ENCODE measurements around the gene GNAT1. TPM values are rescaled to one million over a fixed set of nuclear protein-coding genes. Genes with fewer than 3 reads are reported as not detected.
"Not testable (repeated sequence)": the region's sequence is repeated elsewhere in the genome, so short reads cannot be mapped to it uniquely, and the experiment has no call there.

The GNAT1 gene
- total and polyA plus RNA-seq, 4 donors = 0.29 to 0.72 TPM; not detected in 2

DNA sequence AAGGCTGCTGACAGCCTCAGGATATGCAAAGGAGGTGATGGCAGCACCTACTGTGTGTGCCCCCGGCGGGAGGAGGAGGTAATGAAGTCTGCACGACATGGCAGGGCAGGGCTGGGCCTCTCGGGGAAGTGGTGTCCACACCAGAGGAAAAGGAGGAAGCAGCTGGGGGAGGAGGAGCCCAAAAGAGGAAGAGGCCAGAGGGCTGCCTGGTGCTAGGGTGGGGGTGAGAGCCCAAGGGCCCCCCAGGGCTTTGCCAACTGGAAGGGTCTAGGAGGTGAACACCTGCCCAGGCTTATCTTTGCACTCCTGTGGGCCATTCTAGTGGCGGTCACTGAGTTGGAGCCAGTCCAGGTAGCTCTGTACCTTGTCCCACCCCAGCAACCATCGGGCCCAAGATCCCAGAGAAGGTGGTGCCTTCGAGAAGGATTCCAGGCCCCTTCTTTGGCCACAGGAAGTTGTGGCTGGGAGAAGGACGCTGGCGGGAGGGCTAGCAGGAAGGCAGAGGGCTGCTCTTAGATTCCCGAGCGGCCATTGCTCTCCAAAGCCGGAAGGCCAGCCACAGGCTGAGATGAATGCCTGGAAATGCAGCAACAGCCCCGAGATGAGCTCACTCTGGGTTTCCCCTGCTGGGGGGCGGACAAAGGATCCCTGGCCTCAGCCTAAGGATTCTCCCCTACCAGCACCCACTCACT, 51.6 kb downstream of the GNAT1 start:
- no peak for DNase-seq (ENCODE audit: low read depth in 4 of 6, low spot score in 6 of 6)
- Histone ChIP-seq H3K27me3 (ENCODE audit: control insufficient read depth, insufficient read depth, low read length) (no peaks in the 10 kb centered on the region), H3K4me3 (ENCODE audit: low read depth, low read length) (no peak overlapping the region), H3K4me1 (ENCODE audit: control insufficient read depth, insufficient read depth, low read length) (peaks cover 90% of the 10 kb centered on the region), H3K36me3 (ENCODE audit: control insufficient read depth, insufficient read depth, low read length) (peaks cover 64% of the 10 kb centered on the region), H3K27ac (ENCODE audit: low read depth, low read length) (peak overlapping the region; percentile 6), H3K9me3 (ENCODE audit: control insufficient read depth, insufficient read depth, low read length) (no peaks in the 10 kb centered on the region)
- 67% methylated on average over 10 of the region's 14 CpGs for WGBS (ENCODE audit: insufficient coverage)

DNA sequence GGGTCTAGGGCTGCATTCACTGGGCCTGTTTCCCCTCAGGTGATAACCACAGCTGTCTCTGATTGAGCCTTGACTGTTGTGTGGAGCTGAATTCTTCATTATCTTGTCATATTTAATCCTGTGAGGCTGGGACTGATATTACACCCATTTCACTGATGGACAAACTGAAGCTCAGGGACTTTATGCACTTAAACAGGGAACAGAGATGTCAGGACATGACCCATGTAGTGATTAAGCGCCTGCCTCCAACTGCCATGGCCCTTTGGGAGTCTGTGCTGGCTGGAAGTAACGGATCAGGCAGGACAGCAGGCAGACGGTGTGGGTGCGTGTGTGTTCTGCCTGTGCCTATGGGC, 52.1 kb downstream of the GNAT1 start:
- Histone ChIP-seq H3K36me3 (ENCODE audit: control insufficient read depth, insufficient read depth, low read length) (peaks cover 66% of the 10 kb centered on the region), H3K27me3 (ENCODE audit: control insufficient read depth, insufficient read depth, low read length) (no peaks in the 10 kb centered on the region), H3K4me3 (ENCODE audit: low read depth, low read length) (no peak overlapping the region), H3K27ac (ENCODE audit: low read depth, low read length) (peak overlapping the region; percentile 6), H3K4me1 (ENCODE audit: control insufficient read depth, insufficient read depth, low read length) (peaks cover 90% of the 10 kb centered on the region), H3K9me3 (ENCODE audit: control insufficient read depth, insufficient read depth, low read length) (no peaks in the 10 kb centered on the region)
- DNase-seq (ENCODE audit: low read depth in 4 of 6, low spot score in 6 of 6) = no peak
- WGBS (ENCODE audit: insufficient coverage) = 86% methylated on average over 4 of the region's 4 CpGs

DNA sequence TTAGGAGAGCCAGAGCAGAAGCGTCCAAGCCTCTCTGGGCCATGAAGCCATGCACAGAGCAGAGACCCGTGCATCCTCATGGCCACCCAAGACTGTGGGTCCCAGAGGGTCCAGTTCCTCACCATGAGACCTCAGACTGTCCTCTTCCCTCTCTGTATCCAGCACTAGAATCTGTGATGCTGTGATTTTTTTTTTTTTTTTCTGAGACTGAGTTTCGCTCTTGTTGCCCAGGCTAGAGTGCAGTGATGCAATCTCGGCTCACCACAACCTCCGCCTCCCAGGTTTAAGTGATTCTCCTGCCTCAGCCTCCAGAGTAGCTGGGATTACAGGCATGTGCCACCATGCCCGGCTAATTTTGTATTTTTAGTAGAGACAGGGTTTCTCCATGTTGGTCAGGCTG, 53.4 kb downstream of the GNAT1 start:
- 71% methylated on average over 2 of the region's 6 CpGs for WGBS (ENCODE audit: insufficient coverage)
- H3K36me3 ChIP-seq (ENCODE audit: control insufficient read depth, insufficient read depth, low read length) = peaks cover 69% of the 10 kb centered on the region
- H3K4me3 ChIP-seq (ENCODE audit: low read depth, low read length); H3K9me3 ChIP-seq (ENCODE audit: control insufficient read depth, insufficient read depth, low read length); DNase-seq (ENCODE audit: low read depth in 4 of 6, low spot score in 6 of 6); H3K27me3 ChIP-seq (ENCODE audit: control insufficient read depth, insufficient read depth, low read length): not testable (repeated sequence)
- peak overlapping the region; percentile 94 for H3K27ac ChIP-seq (ENCODE audit: low read depth, low read length)
- peaks cover 90% of the 10 kb centered on the region for H3K4me1 ChIP-seq (ENCODE audit: control insufficient read depth, insufficient read depth, low read length)

DNA sequence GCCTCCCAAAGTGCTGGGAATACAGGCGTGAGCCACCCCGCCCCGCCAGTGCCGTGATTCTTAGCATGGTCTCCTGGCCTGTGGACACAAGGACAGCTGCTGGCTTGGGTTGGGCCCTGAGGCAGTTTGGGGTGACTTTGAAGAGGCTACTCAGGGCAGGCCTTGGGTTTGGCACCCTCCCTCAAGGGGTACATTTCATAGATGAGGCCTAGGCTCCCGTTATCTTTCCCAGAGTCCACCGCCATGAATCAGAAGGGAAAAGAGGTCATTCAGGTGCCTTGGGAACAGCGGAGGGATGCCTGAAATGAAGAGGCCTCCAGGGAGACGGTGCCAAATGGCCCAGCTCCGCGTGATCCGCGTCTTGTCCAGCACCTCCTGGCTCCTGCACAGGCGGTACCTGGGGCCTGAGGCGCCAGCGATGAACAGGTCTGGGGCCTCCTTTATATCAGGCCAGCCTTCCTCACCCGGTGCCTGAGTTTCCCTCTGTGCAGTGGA, 53.9 kb downstream of the GNAT1 start:
- H3K36me3 ChIP-seq (ENCODE audit: control insufficient read depth, insufficient read depth, low read length) = peaks cover 68% of the 10 kb centered on the region
- peak overlapping the region; percentile 45 for H3K4me3 ChIP-seq (ENCODE audit: low read depth, low read length)
- no peaks in the 10 kb centered on the region for H3K9me3 ChIP-seq (ENCODE audit: control insufficient read depth, insufficient read depth, low read length)
- no peaks in the 10 kb centered on the region for H3K27me3 ChIP-seq (ENCODE audit: control insufficient read depth, insufficient read depth, low read length)
- 50% methylated on average over 16 of the region's 16 CpGs for WGBS (ENCODE audit: insufficient coverage)
- peak overlapping the region; percentile 94 for H3K27ac ChIP-seq (ENCODE audit: low read depth, low read length)
- no peak for DNase-seq (ENCODE audit: low read depth in 4 of 6, low spot score in 6 of 6)
- H3K4me1 ChIP-seq (ENCODE audit: control insufficient read depth, insufficient read depth, low read length) = peaks cover 88% of the 10 kb centered on the region

DNA sequence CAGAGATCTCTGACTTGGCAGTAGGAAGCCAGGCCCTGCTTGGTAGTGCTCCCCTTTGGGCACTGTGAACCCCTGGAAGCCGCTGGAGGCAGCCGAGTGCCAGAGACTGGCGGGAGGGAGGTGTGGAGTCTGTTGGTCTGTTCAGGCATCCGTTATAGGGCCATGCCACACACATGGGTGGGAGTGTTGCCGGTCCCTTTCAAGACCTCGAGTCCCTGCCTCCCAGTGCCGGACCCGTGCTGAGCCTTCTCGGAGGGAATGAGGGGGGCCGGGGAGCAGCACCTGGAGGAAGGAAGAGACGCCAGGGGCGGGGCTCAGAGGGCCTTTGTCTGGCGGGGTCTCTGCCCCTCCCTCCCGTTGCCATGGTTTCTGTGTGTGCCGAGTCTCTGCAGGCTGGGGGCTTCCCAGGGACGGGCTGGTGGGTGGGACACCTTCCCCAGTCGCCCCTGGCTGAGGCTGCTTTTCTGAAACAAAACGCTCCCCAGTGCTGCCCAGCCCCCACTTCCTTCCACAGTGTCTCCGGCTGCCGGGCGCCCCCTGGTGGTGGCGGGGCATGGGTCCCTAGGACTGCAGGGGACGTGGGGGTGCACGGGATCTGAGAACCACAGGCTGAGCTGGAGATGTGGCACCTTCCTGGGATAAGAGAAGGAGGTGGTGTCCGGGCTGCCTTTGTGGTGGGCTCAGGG, 54.6 kb downstream of the GNAT1 start:
- WGBS (ENCODE audit: insufficient coverage) = 1% methylated on average over 21 of the region's 25 CpGs
- peak in 3 of 6 donors; percentile 78 to 97 (median 96) for DNase-seq (ENCODE audit: low read depth in 4 of 6, low spot score in 6 of 6)
- Histone ChIP-seq H3K4me3 (ENCODE audit: low read depth, low read length) (peak overlapping the region; percentile 45), H3K9me3 (ENCODE audit: control insufficient read depth, insufficient read depth, low read length) (no peaks in the 10 kb centered on the region), H3K27ac (ENCODE audit: low read depth, low read length) (peak overlapping the region; percentile 94), H3K4me1 (ENCODE audit: control insufficient read depth, insufficient read depth, low read length) (peaks cover 86% of the 10 kb centered on the region), H3K27me3 (ENCODE audit: control insufficient read depth, insufficient read depth, low read length) (no peaks in the 10 kb centered on the region), H3K36me3 (ENCODE audit: control insufficient read depth, insufficient read depth, low read length) (peaks cover 70% of the 10 kb centered on the region)

DNA sequence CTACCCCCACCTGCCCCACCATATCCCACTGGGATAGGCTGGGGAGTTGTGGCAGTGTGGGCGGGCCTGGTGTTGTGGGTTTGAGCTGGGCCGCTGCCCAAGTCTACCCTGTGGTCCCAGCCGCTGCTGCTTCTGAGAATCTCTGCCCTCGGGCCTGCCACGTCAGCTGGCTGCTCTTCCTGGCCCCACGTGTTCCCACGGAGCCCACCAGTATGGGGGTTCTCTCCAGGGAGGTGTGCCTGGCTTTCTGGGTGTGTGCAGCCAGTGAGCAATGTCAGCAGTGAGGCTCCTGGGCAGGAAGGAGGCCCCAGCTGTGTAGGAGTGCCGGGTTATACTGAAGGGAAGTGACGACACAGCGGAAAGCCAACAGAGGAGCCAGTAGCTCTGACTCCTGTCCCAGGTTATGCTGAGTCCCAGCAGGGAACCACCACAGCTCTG, 55.1 kb downstream of the GNAT1 start:
- peaks cover 73% of the 10 kb centered on the region for H3K36me3 ChIP-seq (ENCODE audit: control insufficient read depth, insufficient read depth, low read length)
- no peaks in the 10 kb centered on the region for H3K27me3 ChIP-seq (ENCODE audit: control insufficient read depth, insufficient read depth, low read length)
- peaks cover 86% of the 10 kb centered on the region for H3K4me1 ChIP-seq (ENCODE audit: control insufficient read depth, insufficient read depth, low read length)
- DNase-seq (ENCODE audit: low read depth in 4 of 6, low spot score in 6 of 6) = peak in 2 of 6 donors; percentile 58 to 74
- peak overlapping the region; percentile 45 for H3K4me3 ChIP-seq (ENCODE audit: low read depth, low read length)
- no peaks in the 10 kb centered on the region for H3K9me3 ChIP-seq (ENCODE audit: control insufficient read depth, insufficient read depth, low read length)
- H3K27ac ChIP-seq (ENCODE audit: low read depth, low read length) = peak overlapping the region; percentile 94
- 17% methylated on average over 9 of the region's 10 CpGs for WGBS (ENCODE audit: insufficient coverage)

Small RNA genes lying within 50 kb of the gene (small RNA-seq; reads per million reads assigned to genes)
- not detected for gene MIR566 (ENCODE audit: low replicate concordance)
- gene MIR5787 (ENCODE audit: low replicate concordance) = not detected

Other genes with a start within 250 kb of the GNAT1 start
- gene RBM5, start 102.7 kb upstream of the GNAT1 start, total RNA-seq = 100 to 1,000 TPM; 223 to 291 TPM
- gene RBM5, start 102.7 kb upstream of the GNAT1 start, polyA plus RNA-seq (ENCODE audit: insufficient read length in 2 of 2) = 100 to 1,000 TPM; 240 to 366 TPM
- gene SEMA3F, start 36.3 kb upstream of the GNAT1 start, total RNA-seq = 10 to 100 TPM in 1 of 2 donors, 1 to 10 TPM in 1; 9.1 to 17.1 TPM
- gene SEMA3F, start 36.3 kb upstream of the GNAT1 start, polyA plus RNA-seq (ENCODE audit: insufficient read length in 2 of 2) = 10 to 100 TPM; 11.3 to 21.8 TPM
- gene SLC38A3, start 13.7 kb downstream of the GNAT1 start, total RNA-seq = 10 to 100 TPM; 10.5 to 51.0 TPM
- gene SLC38A3, start 13.7 kb downstream of the GNAT1 start, polyA plus RNA-seq (ENCODE audit: insufficient read length in 2 of 2) = 10 to 100 TPM; 59.6 to 71.5 TPM
- 100 to 1,000 TPM; 123 to 236 TPM for gene GNAI2, start 44.6 kb downstream of the GNAT1 start, total RNA-seq
- gene GNAI2, start 44.6 kb downstream of the GNAT1 start, polyA plus RNA-seq (ENCODE audit: insufficient read length in 2 of 2) = 100 to 1,000 TPM; 293 to 308 TPM
- gene SEMA3B, start 77.5 kb downstream of the GNAT1 start, total RNA-seq = 100 to 1,000 TPM in 1 of 2 donors, 10 to 100 TPM in 1; 41.2 to 139 TPM
- gene SEMA3B, start 77.5 kb downstream of the GNAT1 start, polyA plus RNA-seq (ENCODE audit: insufficient read length in 2 of 2) = 10 to 100 TPM; 19.1 to 87.4 TPM
- under 1 TPM in 1 of 2 donors, not detected in 1; 0.44 TPM for gene LSMEM2, start 87.5 kb downstream of the GNAT1 start, total RNA-seq
- 1 to 10 TPM in 1 of 2 donors, under 1 TPM in 1; 0.43 to 1.1 TPM for gene LSMEM2, start 87.5 kb downstream of the GNAT1 start, polyA plus RNA-seq (ENCODE audit: insufficient read length in 2 of 2)
- gene IFRD2, start 100.8 kb downstream of the GNAT1 start, total RNA-seq = 10 to 100 TPM; 15.0 to 40.3 TPM
- 10 to 100 TPM; 30.6 to 34.5 TPM for gene IFRD2, start 100.8 kb downstream of the GNAT1 start, polyA plus RNA-seq (ENCODE audit: insufficient read length in 2 of 2)
- gene HYAL3, start 107.8 kb downstream of the GNAT1 start, total RNA-seq = 1 to 10 TPM; 4.2 to 9.7 TPM
- gene HYAL3, start 107.8 kb downstream of the GNAT1 start, polyA plus RNA-seq (ENCODE audit: insufficient read length in 2 of 2) = 10 to 100 TPM; 14.1 to 14.2 TPM
- 10 to 100 TPM in 1 of 2 donors, 1 to 10 TPM in 1; 4.6 to 12.8 TPM for gene NAA80, start 107.8 kb downstream of the GNAT1 start, total RNA-seq
- 10 to 100 TPM; 14.3 to 24.4 TPM for gene NAA80, start 107.8 kb downstream of the GNAT1 start, polyA plus RNA-seq (ENCODE audit: insufficient read length in 2 of 2)
- 1 to 10 TPM in 1 of 2 donors, under 1 TPM in 1; 0.69 to 3.2 TPM for gene HYAL1, start 112.0 kb downstream of the GNAT1 start, total RNA-seq
- 1 to 10 TPM; 1.4 to 4.1 TPM for gene HYAL1, start 112.0 kb downstream of the GNAT1 start, polyA plus RNA-seq (ENCODE audit: insufficient read length in 2 of 2)
- 10 to 100 TPM; 30.0 to 92.3 TPM for gene HYAL2, start 131.1 kb downstream of the GNAT1 start, total RNA-seq
- 10 to 100 TPM; 35.9 to 40.3 TPM for gene HYAL2, start 131.1 kb downstream of the GNAT1 start, polyA plus RNA-seq (ENCODE audit: insufficient read length in 2 of 2)
- gene TUSC2, start 136.6 kb downstream of the GNAT1 start, total RNA-seq = 10 to 100 TPM; 17.0 to 25.9 TPM
- 10 to 100 TPM; 48.5 to 50.7 TPM for gene TUSC2, start 136.6 kb downstream of the GNAT1 start, polyA plus RNA-seq (ENCODE audit: insufficient read length in 2 of 2)
- gene RASSF1, start 149.2 kb downstream of the GNAT1 start, total RNA-seq = 10 to 100 TPM; 17.7 to 25.4 TPM
- 10 to 100 TPM; 24.2 to 29.2 TPM for gene RASSF1, start 149.2 kb downstream of the GNAT1 start, polyA plus RNA-seq (ENCODE audit: insufficient read length in 2 of 2)
- 10 to 100 TPM in 1 of 2 donors, 1 to 10 TPM in 1; 8.8 to 54.1 TPM for gene ZMYND10, start 154.1 kb downstream of the GNAT1 start, total RNA-seq
- 10 to 100 TPM; 28.6 to 40.9 TPM for gene ZMYND10, start 154.1 kb downstream of the GNAT1 start, polyA plus RNA-seq (ENCODE audit: insufficient read length in 2 of 2)
- gene NPRL2, start 159.2 kb downstream of the GNAT1 start, total RNA-seq = 10 to 100 TPM; 22.6 to 33.2 TPM
- gene NPRL2, start 159.2 kb downstream of the GNAT1 start, polyA plus RNA-seq (ENCODE audit: insufficient read length in 2 of 2) = 10 to 100 TPM; 40.9 to 43.8 TPM
- gene CYB561D2, start 159.3 kb downstream of the GNAT1 start, total RNA-seq = 10 to 100 TPM; 15.3 to 15.5 TPM
- 10 to 100 TPM; 14.8 to 16.1 TPM for gene CYB561D2, start 159.3 kb downstream of the GNAT1 start, polyA plus RNA-seq (ENCODE audit: insufficient read length in 2 of 2)
- 10 to 100 TPM; 21.6 to 49.6 TPM for gene TMEM115, start 167.9 kb downstream of the GNAT1 start, total RNA-seq
- gene TMEM115, start 167.9 kb downstream of the GNAT1 start, polyA plus RNA-seq (ENCODE audit: insufficient read length in 2 of 2) = 10 to 100 TPM; 44.0 to 44.8 TPM